ENCODE data around the gene MEG3.

MEG3 gene

DNA sequence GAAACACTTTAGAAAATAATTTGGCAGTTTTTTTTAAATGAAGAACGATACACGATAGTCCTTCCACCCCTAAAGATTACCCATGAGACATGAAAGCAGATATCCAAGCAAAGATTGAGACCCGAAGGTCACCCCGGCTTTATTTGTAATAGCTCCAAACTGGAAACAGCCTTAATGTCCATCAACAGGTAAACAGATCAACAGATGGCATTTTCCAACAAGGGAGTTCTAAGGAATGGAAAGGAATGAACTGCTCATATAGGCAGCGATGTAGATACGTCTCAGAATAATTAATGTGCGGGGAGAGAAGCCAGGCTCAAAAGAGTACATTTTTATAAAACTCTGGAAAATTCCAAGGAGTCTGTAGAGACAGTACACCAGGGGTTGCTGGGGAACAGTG lies 23.7 kb upstream of the MEG3 start:
- no peak for DNase-seq (ENCODE audit: insufficient read length, low spot score)
- FAIRE-seq = no peak
- TF ChIP-seq POLR2AphosphoS5 (IDR thresholded peaks at IDR 0.05; ENCODE audit: low read depth, low read length) (no peak), TAF1 (IDR thresholded peaks at IDR 0.05; ENCODE audit: low read depth, low read length) (no peak), POLR2A (IDR thresholded peaks at IDR 0.05; ENCODE audit: low read depth, low read length) (no peak), PAX5 (IDR thresholded peaks at IDR 0.05; ENCODE audit: insufficient read depth, low read length, severe bottlenecking) (no peak), SPI1 (IDR thresholded peaks at IDR 0.05; ENCODE audit: low read depth, low read length) (no peak), POU2F2 (IDR thresholded peaks at IDR 0.05; ENCODE audit: low read depth, low read length) (no peak)

GRCh38 chr14:100802766-100803165 lies 23.2 kb upstream of the MEG3 start:
- DNase-seq (ENCODE audit: insufficient read length, low spot score) (no peak), FAIRE-seq (no peak)
- TF ChIP-seq POLR2AphosphoS5 (IDR thresholded peaks at IDR 0.05; ENCODE audit: low read depth, low read length) = no peak
- TF ChIP-seq POU2F2 (IDR thresholded peaks at IDR 0.05; ENCODE audit: low read depth, low read length) = no peak
- TF ChIP-seq TAF1 (IDR thresholded peaks at IDR 0.05; ENCODE audit: low read depth, low read length) = no peak
- no peak for TF ChIP-seq PAX5 (IDR thresholded peaks at IDR 0.05; ENCODE audit: insufficient read depth, low read length, severe bottlenecking)
- no peak for TF ChIP-seq SPI1 (IDR thresholded peaks at IDR 0.05; ENCODE audit: low read depth, low read length)
- TF ChIP-seq POLR2A (IDR thresholded peaks at IDR 0.05; ENCODE audit: low read depth, low read length) = no peak

DNA sequence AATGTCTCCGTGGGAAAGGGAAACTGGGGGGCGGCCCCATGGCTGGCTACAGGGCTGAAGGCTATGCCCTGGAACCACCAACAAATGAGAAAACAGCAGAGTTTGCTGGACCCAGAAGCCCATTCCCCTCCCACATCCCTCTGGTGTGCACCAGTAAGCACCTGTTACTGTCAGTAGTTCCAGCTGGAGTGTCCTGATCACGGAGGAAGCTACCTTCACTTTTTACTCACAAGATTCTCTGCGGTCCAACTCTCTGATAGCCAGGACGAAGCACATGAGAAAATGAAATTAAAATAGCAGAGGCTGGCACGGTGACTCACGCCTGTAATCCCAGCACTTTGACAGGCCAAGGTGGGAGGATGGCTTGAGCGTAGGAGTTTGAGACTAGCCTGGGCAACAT lies 22.7 kb upstream of the MEG3 start:
- DNase-seq (ENCODE audit: insufficient read length, low spot score) = no peak
- no peak for FAIRE-seq
- TF ChIP-seq POU2F2 (IDR thresholded peaks at IDR 0.05; ENCODE audit: low read depth, low read length) (no peak), SPI1 (IDR thresholded peaks at IDR 0.05; ENCODE audit: low read depth, low read length) (no peak), POLR2A (IDR thresholded peaks at IDR 0.05; ENCODE audit: low read depth, low read length) (no peak), PAX5 (IDR thresholded peaks at IDR 0.05; ENCODE audit: insufficient read depth, low read length, severe bottlenecking) (no peak), TAF1 (IDR thresholded peaks at IDR 0.05; ENCODE audit: low read depth, low read length) (no peak), POLR2AphosphoS5 (IDR thresholded peaks at IDR 0.05; ENCODE audit: low read depth, low read length) (no peak)

GRCh38 chr14:100803676-100804075 lies 22.2 kb upstream of the MEG3 start:
- DNase-seq (ENCODE audit: insufficient read length, low spot score) (no peak), FAIRE-seq (no peak)
- TF ChIP-seq POU2F2 (IDR thresholded peaks at IDR 0.05; ENCODE audit: low read depth, low read length) (no peak), POLR2A (IDR thresholded peaks at IDR 0.05; ENCODE audit: low read depth, low read length) (no peak), POLR2AphosphoS5 (IDR thresholded peaks at IDR 0.05; ENCODE audit: low read depth, low read length) (no peak), SPI1 (IDR thresholded peaks at IDR 0.05; ENCODE audit: low read depth, low read length) (no peak), TAF1 (IDR thresholded peaks at IDR 0.05; ENCODE audit: low read depth, low read length) (no peak)

- FAIRE-seq = no peak
- DNase-seq (ENCODE audit: insufficient read length, low spot score) = no peak
- TF ChIP-seq PAX5 (IDR thresholded peaks at IDR 0.05; ENCODE audit: insufficient read depth, low read length, severe bottlenecking) (no peak), POU2F2 (IDR thresholded peaks at IDR 0.05; ENCODE audit: low read depth, low read length) (no peak), POLR2A (IDR thresholded peaks at IDR 0.05; ENCODE audit: low read depth, low read length) (no peak), TAF1 (IDR thresholded peaks at IDR 0.05; ENCODE audit: low read depth, low read length) (no peak), SPI1 (IDR thresholded peaks at IDR 0.05; ENCODE audit: low read depth, low read length) (no peak), POLR2AphosphoS5 (IDR thresholded peaks at IDR 0.05; ENCODE audit: low read depth, low read length) (no peak)
Measured at GRCh38 chr14:100804138-100804537, 21.8 kb upstream of the MEG3 start.

DNA sequence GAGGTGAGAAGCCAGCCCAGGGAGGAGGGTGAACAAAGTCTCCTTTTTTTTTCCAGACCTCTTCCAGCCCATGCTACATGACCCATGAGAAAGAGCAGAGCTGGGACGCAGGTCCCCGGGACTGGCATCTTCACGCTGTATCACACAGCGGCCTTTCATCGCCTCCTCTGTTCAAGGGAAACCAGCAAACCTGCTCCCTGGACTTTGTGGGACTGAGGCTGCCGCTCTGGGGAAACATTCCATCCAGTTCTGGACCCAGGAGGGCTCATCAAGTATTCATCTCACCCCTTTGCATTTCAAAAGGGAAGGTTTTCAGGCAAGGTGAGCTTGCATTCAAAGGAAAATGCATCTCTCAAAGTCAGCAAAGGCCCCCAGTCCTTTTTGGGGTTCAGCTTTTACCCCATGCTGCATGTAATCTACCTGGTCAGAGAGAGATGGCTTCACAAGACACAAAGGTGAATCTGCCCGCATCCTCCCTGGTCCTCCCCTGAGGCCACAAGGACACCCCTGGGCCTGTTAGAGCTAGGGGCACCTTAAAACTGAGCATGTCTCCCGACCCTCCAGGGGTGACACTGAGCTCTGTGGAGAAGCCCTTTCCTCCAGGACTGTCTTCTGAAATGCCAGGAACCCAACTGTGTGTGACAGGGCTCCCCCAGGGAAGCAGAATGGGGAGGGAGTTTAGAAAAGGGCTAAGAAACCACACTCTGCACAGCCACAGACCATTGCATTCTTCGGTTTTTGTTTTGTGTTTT lies 21.2 kb upstream of the MEG3 start:
- FAIRE-seq = no peak
- TF ChIP-seq SPI1 (IDR thresholded peaks at IDR 0.05; ENCODE audit: low read depth, low read length) (no peak), POU2F2 (IDR thresholded peaks at IDR 0.05; ENCODE audit: low read depth, low read length) (no peak)
- DNase-seq (ENCODE audit: insufficient read length, low spot score) = no peak

- no peak for DNase-seq (ENCODE audit: insufficient read length, low spot score)
- TF ChIP-seq SPI1 (IDR thresholded peaks at IDR 0.05; ENCODE audit: low read depth, low read length) (no peak), POU2F2 (IDR thresholded peaks at IDR 0.05; ENCODE audit: low read depth, low read length) (no peak), TAF1 (IDR thresholded peaks at IDR 0.05; ENCODE audit: low read depth, low read length) (no peak), POLR2A (IDR thresholded peaks at IDR 0.05; ENCODE audit: low read depth, low read length) (no peak), PAX5 (IDR thresholded peaks at IDR 0.05; ENCODE audit: insufficient read depth, low read length, severe bottlenecking) (no peak), POLR2AphosphoS5 (IDR thresholded peaks at IDR 0.05; ENCODE audit: low read depth, low read length) (no peak)
- no peak for FAIRE-seq
Measured at GRCh38 chr14:100806386-100806785, 19.5 kb upstream of the MEG3 start.

DNA sequence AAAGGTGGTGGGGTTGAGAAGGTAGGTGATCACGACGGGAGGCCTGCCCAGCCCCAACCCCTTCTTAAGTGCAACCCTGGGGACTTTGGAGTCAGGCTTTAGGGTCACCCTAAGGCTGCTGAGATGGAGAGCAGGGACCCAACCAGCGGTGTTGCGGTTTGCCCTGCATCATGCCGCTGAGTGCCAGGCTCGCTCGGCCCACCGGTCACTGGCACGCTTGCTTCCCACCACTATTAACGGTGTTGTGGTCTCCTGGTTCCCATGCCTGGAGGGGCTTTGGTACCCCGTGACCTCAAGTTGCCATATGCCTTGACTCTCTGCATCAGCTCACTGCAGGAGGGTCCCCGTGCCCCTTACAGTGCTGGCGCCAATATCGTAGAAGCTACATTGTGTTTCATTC lies 18.4 kb upstream of the MEG3 start:
- TF ChIP-seq POLR2A (IDR thresholded peaks at IDR 0.05; ENCODE audit: low read depth, low read length) = no peak
- no peak for TF ChIP-seq POLR2AphosphoS5 (IDR thresholded peaks at IDR 0.05; ENCODE audit: low read depth, low read length)
- no peak for TF ChIP-seq PAX5 (IDR thresholded peaks at IDR 0.05; ENCODE audit: insufficient read depth, low read length, severe bottlenecking)
- TF ChIP-seq TAF1 (IDR thresholded peaks at IDR 0.05; ENCODE audit: low read depth, low read length) = no peak
- no peak for TF ChIP-seq SPI1 (IDR thresholded peaks at IDR 0.05; ENCODE audit: low read depth, low read length)
- TF ChIP-seq POU2F2 (IDR thresholded peaks at IDR 0.05; ENCODE audit: low read depth, low read length) = no peak
- no peak for FAIRE-seq
- DNase-seq (ENCODE audit: insufficient read length, low spot score) = no peak

- TF ChIP-seq POLR2A (IDR thresholded peaks at IDR 0.05; ENCODE audit: low read depth, low read length) = no peak
- TF ChIP-seq SPI1 (IDR thresholded peaks at IDR 0.05; ENCODE audit: low read depth, low read length) = no peak
- TF ChIP-seq POU2F2 (IDR thresholded peaks at IDR 0.05; ENCODE audit: low read depth, low read length) = no peak
- TF ChIP-seq TAF1 (IDR thresholded peaks at IDR 0.05; ENCODE audit: low read depth, low read length) = no peak
- TF ChIP-seq POLR2AphosphoS5 (IDR thresholded peaks at IDR 0.05; ENCODE audit: low read depth, low read length) = no peak
- no peak for TF ChIP-seq PAX5 (IDR thresholded peaks at IDR 0.05; ENCODE audit: insufficient read depth, low read length, severe bottlenecking)
- FAIRE-seq (no peak), DNase-seq (ENCODE audit: insufficient read length, low spot score) (no peak)
Measured at GRCh38 chr14:100807979-100808734, 17.8 kb upstream of the MEG3 start.
